NCI-H2196 treated with DMSO at 0.1 percent for 48 hours (cell line): ENCODE data around the gene PHACTR1.

Experiments used
- DNase-seq: peaks from one replicate; lab custom pipeline; 2025; ENCODE audit not compliant: unreplicated experiment; lab: John Stamatoyannopoulos, UW

PHACTR1 gene

GRCh38 chr6:13331516-13332348, 615.2 kb downstream of the PHACTR1 start:
- no peak for DNase-seq

GRCh38 chr6:13332349-13332706, 615.8 kb downstream of the PHACTR1 start:
- no peak for DNase-seq

GRCh38 chr6:13334953-13335352, 618.4 kb downstream of the PHACTR1 start:
- no peak for DNase-seq

GRCh38 chr6:13336553-13336952, 620.0 kb downstream of the PHACTR1 start:
- peak; percentile 62 for DNase-seq

DNA sequence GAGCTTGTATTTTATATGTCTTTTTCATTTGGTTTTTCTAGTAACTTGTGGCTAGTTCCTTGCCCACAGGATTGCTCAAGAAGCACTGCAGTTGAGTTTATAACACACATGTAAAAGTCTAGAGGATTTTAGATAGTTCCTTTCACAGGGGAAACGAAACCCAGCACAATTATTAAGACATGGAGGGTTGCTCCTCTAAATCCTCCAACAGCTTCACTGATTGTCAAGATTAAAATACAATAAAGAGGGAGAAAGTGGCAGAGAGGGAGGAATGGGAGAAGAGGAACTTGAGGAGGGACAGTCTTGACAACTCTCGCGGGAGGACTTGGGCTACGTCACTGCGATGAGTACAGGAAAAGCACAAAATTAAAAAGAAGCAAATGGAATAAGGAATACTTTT, 621.5 kb downstream of the PHACTR1 start:
- DNase-seq: no peak
